Measurements from ENCODE around the gene CREBZF.

DNA sequence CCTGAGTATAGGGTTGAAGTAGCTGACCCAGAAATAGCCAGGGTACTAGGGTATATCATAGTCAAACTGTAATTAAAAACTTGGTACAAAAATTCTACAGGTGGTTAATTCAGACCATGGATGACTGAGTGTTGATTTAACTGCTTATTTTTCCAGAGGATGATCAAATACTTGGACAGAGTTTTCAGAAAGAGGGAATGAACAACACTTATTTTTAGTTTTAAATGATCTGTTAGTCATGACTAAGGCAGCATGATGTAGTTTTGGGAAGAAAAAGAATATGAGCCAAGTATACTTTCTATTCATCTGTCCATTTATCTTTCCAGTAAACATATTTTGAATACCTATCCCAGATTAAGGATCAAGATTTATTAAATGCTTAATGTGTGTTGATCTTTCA, 40.9 kb upstream of the CREBZF start:
- TF ChIP-seq POLR2A (IDR thresholded peaks at IDR 0.05) (no peak), POLR2AphosphoS5 (IDR thresholded peaks at IDR 0.05) (no peak)
- TF ChIP-seq, protein P1, sequence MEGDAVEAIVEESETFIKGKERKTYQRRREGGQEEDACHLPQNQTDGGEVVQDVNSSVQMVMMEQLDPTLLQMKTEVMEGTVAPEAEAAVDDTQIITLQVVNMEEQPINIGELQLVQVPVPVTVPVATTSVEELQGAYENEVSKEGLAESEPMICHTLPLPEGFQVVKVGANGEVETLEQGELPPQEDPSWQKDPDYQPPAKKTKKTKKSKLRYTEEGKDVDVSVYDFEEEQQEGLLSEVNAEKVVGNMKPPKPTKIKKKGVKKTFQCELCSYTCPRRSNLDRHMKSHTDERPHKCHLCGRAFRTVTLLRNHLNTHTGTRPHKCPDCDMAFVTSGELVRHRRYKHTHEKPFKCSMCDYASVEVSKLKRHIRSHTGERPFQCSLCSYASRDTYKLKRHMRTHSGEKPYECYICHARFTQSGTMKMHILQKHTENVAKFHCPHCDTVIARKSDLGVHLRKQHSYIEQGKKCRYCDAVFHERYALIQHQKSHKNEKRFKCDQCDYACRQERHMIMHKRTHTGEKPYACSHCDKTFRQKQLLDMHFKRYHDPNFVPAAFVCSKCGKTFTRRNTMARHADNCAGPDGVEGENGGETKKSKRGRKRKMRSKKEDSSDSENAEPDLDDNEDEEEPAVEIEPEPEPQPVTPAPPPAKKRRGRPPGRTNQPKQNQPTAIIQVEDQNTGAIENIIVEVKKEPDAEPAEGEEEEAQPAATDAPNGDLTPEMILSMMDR (IDR thresholded peaks at IDR 0.05), result no peak

Measured in suprapubic skin (tissue), 4 donors.